Ovary (tissue), 3 donors: ENCODE measurements around the gene RUSF1.

Source experiments
- POLR2A ChIP-seq: fragments of 450-650 bp; IDR thresholded peaks from one replicate; pipeline ENCODE4 v1.6.1; 2017; ENCODE audit warnings: antibody characterized with exemption, mild to moderate bottlenecking, moderate library complexity
- TF ChIP-seq, protein P1 (sequence below), 3 donors: fragments of 450-650 bp in 2 of 3; fragments of 200-600 bp in 1 of 3; IDR thresholded peaks; one replicate each; pipeline versions ENCODE4 v1.5.1 to v1.8.0; 2016 to 2022; ENCODE audit warnings: antibody characterized with exemption in 3 of 3, mild to moderate bottlenecking in 1 of 3
- donor health status: DM: no; HTN: no; CAD: no.

DNA sequence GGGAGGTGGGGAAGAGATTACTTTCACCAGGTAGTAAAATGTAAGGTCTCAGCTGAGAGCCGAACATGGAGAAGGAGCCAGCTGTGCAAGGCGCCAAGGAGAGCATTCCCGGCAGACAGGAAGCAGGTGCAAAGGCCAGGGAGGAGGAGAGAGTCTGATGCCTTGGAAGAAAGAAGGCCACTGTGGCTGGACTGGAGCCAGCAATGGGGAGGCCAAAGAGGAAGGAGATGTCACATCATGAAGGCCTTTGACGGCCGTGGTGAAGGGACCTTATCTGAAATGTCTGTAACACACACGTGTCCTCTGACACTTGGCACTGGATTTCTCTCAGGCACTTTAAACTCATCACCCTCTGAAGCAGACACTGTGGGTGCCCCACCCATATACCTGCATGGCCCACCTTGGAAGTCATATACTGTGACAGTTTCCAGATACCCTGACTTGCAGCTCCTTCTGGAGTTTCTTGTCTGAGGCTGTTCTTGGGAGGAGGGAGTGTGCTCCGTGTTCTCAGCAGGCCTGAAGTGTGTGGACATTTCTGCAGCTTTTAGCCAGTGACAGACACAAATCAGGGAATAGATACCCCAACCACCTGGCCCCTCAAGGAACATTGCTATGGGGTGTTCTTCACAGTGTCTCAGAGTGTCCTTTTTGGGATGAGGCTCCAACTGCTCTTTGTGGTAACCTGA is 27.2 kb downstream of the RUSF1 start:
- TF ChIP-seq POLR2A = no peak
- TF ChIP-seq, protein P1, sequence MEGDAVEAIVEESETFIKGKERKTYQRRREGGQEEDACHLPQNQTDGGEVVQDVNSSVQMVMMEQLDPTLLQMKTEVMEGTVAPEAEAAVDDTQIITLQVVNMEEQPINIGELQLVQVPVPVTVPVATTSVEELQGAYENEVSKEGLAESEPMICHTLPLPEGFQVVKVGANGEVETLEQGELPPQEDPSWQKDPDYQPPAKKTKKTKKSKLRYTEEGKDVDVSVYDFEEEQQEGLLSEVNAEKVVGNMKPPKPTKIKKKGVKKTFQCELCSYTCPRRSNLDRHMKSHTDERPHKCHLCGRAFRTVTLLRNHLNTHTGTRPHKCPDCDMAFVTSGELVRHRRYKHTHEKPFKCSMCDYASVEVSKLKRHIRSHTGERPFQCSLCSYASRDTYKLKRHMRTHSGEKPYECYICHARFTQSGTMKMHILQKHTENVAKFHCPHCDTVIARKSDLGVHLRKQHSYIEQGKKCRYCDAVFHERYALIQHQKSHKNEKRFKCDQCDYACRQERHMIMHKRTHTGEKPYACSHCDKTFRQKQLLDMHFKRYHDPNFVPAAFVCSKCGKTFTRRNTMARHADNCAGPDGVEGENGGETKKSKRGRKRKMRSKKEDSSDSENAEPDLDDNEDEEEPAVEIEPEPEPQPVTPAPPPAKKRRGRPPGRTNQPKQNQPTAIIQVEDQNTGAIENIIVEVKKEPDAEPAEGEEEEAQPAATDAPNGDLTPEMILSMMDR (IDR thresholded peaks at IDR 0.05) = no peak
